H1 (cell line): Measurements from ENCODE around the gene MYDGF. TPM values are rescaled to one million over a fixed set of nuclear protein-coding genes. Genes with fewer than 3 reads are reported as not detected.

Source experiments
- ASH2L ChIP-seq: fragments of 200-600, 300-600 bp; sonication (generic); IDR thresholded peaks from one replicate; pipeline ENCODE4 v1.7.1; 2017; ENCODE audit warnings: low read length
- CHD7 ChIP-seq: fragments of 300-600 bp; sonication (generic); IDR thresholded peaks from 2 replicates; pipeline ENCODE4 v1.7.1; 2012; ENCODE audit warnings: low read length, moderate library complexity, mild to moderate bottlenecking, inconsistent platforms; ENCODE audit not compliant: insufficient replicate concordance
- GTF2F1 ChIP-seq: IDR thresholded peaks from 2 replicates; pipeline ENCODE4 v1.6.1; 2012; ENCODE audit warnings: low read depth, low read length, improper control_type of control experiment, borderline replicate concordance
- JUND ChIP-seq: IDR thresholded peaks from 2 replicates; pipeline ENCODE4 v1.6.1; 2011; ENCODE audit warnings: mild to moderate bottlenecking, improper control_type of control experiment, low read length
- PHF8 ChIP-seq: fragments of 200-600 bp; sonication (generic); conservative IDR thresholded peaks from 2 replicates; pipeline ENCODE4 v1.7.1; 2012; ENCODE audit warnings: low read depth, mild to moderate bottlenecking, inconsistent platforms, low read length, moderate library complexity
- POU5F1 ChIP-seq: IDR thresholded peaks from 2 replicates; pipeline ENCODE4 v1.6.1; 2011; ENCODE audit warnings: low read depth, mild to moderate bottlenecking, low read length, moderate library complexity
- RFX5 ChIP-seq: IDR thresholded peaks from 2 replicates; pipeline ENCODE4 v1.6.1; 2011; ENCODE audit warnings: low read depth, low read length, improper control_type of control experiment, borderline replicate concordance
- RXRA ChIP-seq: IDR thresholded peaks from 2 replicates; pipeline ENCODE4 v1.6.1; 2011; ENCODE audit warnings: low read depth, mild to moderate bottlenecking, low read length, moderate library complexity; ENCODE audit not compliant: insufficient read depth
- SIN3A ChIP-seq, 2 experiments: IDR thresholded peaks in 1 of 2; conservative IDR thresholded peaks in 1 of 2; 2 replicates each; pipeline ENCODE4 v1.6.1; 2011 to 2012; ENCODE audit warnings: low read length in 2 of 2, improper control_type of control experiment in 1 of 2, low read depth in 1 of 2, mild to moderate bottlenecking in 1 of 2
- SP1 ChIP-seq: IDR thresholded peaks from 2 replicates; pipeline ENCODE4 v1.6.1; 2011; ENCODE audit warnings: low read depth, low read length
- polyA plus RNA-seq, 7 experiments: library from polyadenylated mRNA; depleted of rRNA in 3 of 7; stranded (reverse) in 5 of 7; unstranded in 2 of 7; fragments of >200 nt in 5 of 7; fragments of 200-250 nt in 2 of 7; gene quantifications; 1 replicate in 5 of 7; 2 replicates in 1 of 7; 4 replicates in 1 of 7; pipeline versions ENCODE4 v1.2.1 to v1.2.3, GENCODE V29; 2011 to 2013; ENCODE audit warnings: missing spikeins in 2 of 7, mixed read lengths in 2 of 7
- total RNA-seq: library from RNA; stranded (reverse); fragmentation: NEBNext Ultra II Directional; extraction: Animal tissue kit (Norgen Biotek cat#: 25700); gene quantifications from 2 replicates; pipeline ENCODE4 v1.2.1, GENCODE V29; 2021

The MYDGF gene
- total and polyA plus RNA-seq, 2 of the 8 experiments (the other 6 are each of a cell fraction or from before 2014, with no cell fraction given) = 40.6 to 51.1 TPM

- no peak for TF ChIP-seq CHD7
- no peak for TF ChIP-seq GTF2F1
- TF ChIP-seq SIN3A (conservative IDR thresholded peaks at IDR 0.05 in 1 of 2, IDR thresholded peaks at IDR 0.05 in 1 of 2; ENCODE audit: low read depth in 1 of 2, low read length in 2 of 2) = no peak
- TF ChIP-seq RFX5 = no peak
- no peak for TF ChIP-seq JUND
- no peak for TF ChIP-seq RXRA
- no peak for TF ChIP-seq PHF8
- no peak for TF ChIP-seq POU5F1
- no peak for TF ChIP-seq ASH2L
- no peak for TF ChIP-seq SP1
Measured at GRCh38 chr19:4709440-4710280, 39.5 kb upstream of the MYDGF start (continued).
